Vagina (tissue), 2 donors: Measurements from ENCODE around the gene GP1BA. TPM values are rescaled to one million over a fixed set of nuclear protein-coding genes. Genes with fewer than 3 reads are reported as not detected.

Experiments
- DNase-seq, 2 donors: peaks; one replicate each; pipeline ENCODE4 v3.0.0-alpha.2; 2017; ENCODE audit errors: extremely low spot score in 2 of 2
- H3K27ac ChIP-seq: fragments of 200-600 bp; sonication (generic); one replicate; pipeline ENCODE4 v1.5.1; 2019
- H3K27me3 ChIP-seq: fragments of 200-600 bp; sonication (generic); one replicate; pipeline ENCODE4 v1.5.1; 2019
- H3K36me3 ChIP-seq, 2 donors: fragments of 200-600 bp; sonication (generic); one replicate each; pipeline ENCODE4 v1.5.1; 2017 to 2019
- H3K4me1 ChIP-seq: fragments of 200-600 bp; sonication (generic); one replicate; pipeline ENCODE4 v1.5.1; 2019
- H3K4me3 ChIP-seq, 2 donors: fragments of 200-600 bp; sonication (generic); 1 replicate in 1 of 2; 2 replicates in 1 of 2; pipeline ENCODE4 v1.5.1; 2016 to 2019
- H3K9me3 ChIP-seq: fragments of 200-600 bp; sonication (generic); one replicate; pipeline ENCODE4 v1.5.1; 2019
- POLR2A ChIP-seq, 2 donors: fragments of 450-650 bp; IDR thresholded peaks; one replicate each; pipeline ENCODE4 v1.6.1; 2017; ENCODE audit warnings: antibody characterized with exemption in 2 of 2, mild to moderate bottlenecking in 2 of 2, moderate library complexity in 2 of 2
- POLR2AphosphoS5 ChIP-seq, 2 donors: sonication (generic); formaldehyde crosslinking; IDR thresholded peaks; one replicate each; pipeline ENCODE4 v1.9.0; 2017; ENCODE audit warnings: antibody characterized with exemption in 2 of 2, mild to moderate bottlenecking in 2 of 2, low read depth in 1 of 2; ENCODE audit not compliant: insufficient read depth in 1 of 2
- intact Hi-C: fragments of 100-400 bp; cut with DNase I; formaldehyde crosslinking; loops from one replicate; pipeline ENCODE4 v1.15.1; 2023
- total RNA-seq: library from RNA; depleted of rRNA; stranded (reverse); fragments of >200 nt; gene quantifications from one replicate; pipeline ENCODE4 v1.2.3, GENCODE V29; 2016
- TF ChIP-seq, protein P1 (sequence below), 3 experiments: fragments of 450-650 bp in 2 of 3; fragments of 200-600 bp in 1 of 3; sonication (generic) in 1 of 3; IDR thresholded peaks; one replicate each; pipeline ENCODE4 v1.5.1; 2017 to 2019; ENCODE audit warnings: antibody characterized with exemption in 3 of 3, mild to moderate bottlenecking in 2 of 3, moderate library complexity in 2 of 3

The GP1BA gene
- total RNA-seq, 1 donor from 2014 or later: not detected

DNA sequence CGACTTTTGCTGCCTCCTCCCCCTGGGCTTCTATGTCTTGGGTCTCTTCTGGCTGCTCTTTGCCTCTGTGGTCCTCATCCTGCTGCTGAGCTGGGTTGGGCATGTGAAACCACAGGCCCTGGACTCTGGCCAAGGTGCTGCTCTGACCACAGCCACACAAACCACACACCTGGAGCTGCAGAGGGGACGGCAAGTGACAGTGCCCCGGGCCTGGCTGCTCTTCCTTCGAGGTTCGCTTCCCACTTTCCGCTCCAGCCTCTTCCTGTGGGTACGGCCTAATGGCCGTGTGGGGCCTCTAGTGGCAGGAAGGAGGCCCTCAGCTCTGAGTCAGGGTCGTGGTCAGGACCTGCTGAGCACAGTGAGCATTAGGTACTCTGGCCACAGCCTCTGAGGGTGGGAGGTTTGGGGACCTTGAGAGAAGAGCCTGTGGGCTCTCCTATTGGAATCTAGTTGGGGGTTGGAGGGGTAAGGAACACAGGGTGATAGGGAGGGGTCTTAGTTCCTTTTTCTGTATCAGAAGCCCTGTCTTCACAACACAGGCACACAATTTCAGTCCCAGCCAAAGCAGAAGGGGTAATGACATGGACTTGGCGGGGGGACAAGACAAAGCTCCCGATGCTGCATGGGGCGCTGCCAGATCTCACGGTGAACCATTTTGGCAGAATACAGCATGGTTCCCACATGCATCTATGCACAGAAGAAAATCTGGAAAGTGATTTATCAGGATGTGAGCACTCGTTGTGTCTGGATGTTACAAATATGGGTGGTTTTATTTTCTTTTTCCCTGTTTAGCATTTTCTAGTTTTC, 2.3 kb downstream of the GP1BA start:
- peaks cover 0 to 20% of the 10 kb centered on the region in 2 donors for H3K36me3 ChIP-seq
- no peaks in the 10 kb centered on the region for H3K27me3 ChIP-seq
- TF ChIP-seq, protein P1, sequence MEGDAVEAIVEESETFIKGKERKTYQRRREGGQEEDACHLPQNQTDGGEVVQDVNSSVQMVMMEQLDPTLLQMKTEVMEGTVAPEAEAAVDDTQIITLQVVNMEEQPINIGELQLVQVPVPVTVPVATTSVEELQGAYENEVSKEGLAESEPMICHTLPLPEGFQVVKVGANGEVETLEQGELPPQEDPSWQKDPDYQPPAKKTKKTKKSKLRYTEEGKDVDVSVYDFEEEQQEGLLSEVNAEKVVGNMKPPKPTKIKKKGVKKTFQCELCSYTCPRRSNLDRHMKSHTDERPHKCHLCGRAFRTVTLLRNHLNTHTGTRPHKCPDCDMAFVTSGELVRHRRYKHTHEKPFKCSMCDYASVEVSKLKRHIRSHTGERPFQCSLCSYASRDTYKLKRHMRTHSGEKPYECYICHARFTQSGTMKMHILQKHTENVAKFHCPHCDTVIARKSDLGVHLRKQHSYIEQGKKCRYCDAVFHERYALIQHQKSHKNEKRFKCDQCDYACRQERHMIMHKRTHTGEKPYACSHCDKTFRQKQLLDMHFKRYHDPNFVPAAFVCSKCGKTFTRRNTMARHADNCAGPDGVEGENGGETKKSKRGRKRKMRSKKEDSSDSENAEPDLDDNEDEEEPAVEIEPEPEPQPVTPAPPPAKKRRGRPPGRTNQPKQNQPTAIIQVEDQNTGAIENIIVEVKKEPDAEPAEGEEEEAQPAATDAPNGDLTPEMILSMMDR (IDR thresholded peaks at IDR 0.05): no peak
- peaks cover 27% of the 10 kb centered on the region for H3K4me1 ChIP-seq
- no peak overlapping the region for H3K27ac ChIP-seq
- no peak for DNase-seq
- intact Hi-C loops: no loop called here
- H3K4me3 ChIP-seq: no peak overlapping the region
- no peaks in the 10 kb centered on the region for H3K9me3 ChIP-seq

DNA sequence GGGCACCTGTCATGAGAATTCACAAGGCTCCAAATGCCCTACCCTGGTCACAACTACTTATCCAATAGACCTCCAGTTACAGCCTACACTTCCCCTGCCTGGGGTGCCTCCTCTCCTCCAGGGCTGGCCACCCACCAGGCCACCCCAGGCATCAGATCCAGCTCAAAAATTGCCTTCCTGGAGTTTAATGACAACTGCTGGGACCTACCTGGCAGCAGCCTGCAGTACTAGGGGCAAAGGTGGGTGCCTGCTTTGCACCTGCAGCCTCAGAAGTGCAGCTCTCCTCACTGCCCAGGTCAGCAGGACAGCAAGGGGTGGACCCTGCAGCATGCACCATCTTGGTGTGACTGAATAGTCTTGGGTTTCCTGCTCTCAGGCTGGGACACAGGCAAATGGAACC, 3.6 kb downstream of the GP1BA start:
- Histone ChIP-seq H3K4me1 (peaks cover 28% of the 10 kb centered on the region), H3K27me3 (no peaks in the 10 kb centered on the region), H3K4me3 (no peak overlapping the region), H3K36me3 (peaks cover 0 to 20% of the 10 kb centered on the region in 2 donors), H3K9me3 (no peaks in the 10 kb centered on the region), H3K27ac (no peak overlapping the region)
- intact Hi-C loops: no loop called here
- DNase-seq: no peak
- no peak for TF ChIP-seq POLR2A (IDR thresholded peaks at IDR 0.05)
- TF ChIP-seq, protein P1 (IDR thresholded peaks at IDR 0.05): no peak
- TF ChIP-seq POLR2AphosphoS5 (IDR thresholded peaks at IDR 0.05; ENCODE audit: insufficient read depth in 1 of 2, low read depth in 1 of 2): no peak

DNA sequence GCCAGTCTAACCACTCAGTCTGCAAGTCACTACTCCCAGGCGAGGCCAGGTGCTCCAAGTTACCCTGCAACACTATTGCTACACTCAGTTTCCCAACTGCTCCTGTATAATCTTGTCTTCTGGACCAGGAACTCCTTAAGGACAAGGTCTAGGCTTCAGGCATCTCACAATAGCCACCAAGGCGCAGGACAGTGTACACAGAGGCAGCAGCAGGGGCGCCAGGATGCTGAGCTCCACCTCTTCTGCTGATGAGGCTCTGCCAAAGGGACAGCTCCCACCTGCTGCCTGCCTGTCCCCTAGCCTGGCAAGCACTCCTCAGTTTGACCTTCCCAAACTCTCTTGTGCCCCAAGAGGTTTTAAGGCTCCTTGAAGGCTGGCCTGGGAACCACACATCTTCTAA, 4.4 kb downstream of the GP1BA start:
- no peak for DNase-seq
- peaks cover 0 to 20% of the 10 kb centered on the region in 2 donors for H3K36me3 ChIP-seq
- intact Hi-C loops: no loop called here
- no peak overlapping the region for H3K27ac ChIP-seq
- no peaks in the 10 kb centered on the region for H3K27me3 ChIP-seq
- H3K4me1 ChIP-seq: peaks cover 36% of the 10 kb centered on the region
- no peaks in the 10 kb centered on the region for H3K9me3 ChIP-seq
- no peak overlapping the region for H3K4me3 ChIP-seq
- TF ChIP-seq, protein P1 (IDR thresholded peaks at IDR 0.05): no peak
- TF ChIP-seq POLR2AphosphoS5 (IDR thresholded peaks at IDR 0.05; ENCODE audit: insufficient read depth in 1 of 2, low read depth in 1 of 2) (no peak), POLR2A (IDR thresholded peaks at IDR 0.05) (no peak)

DNA sequence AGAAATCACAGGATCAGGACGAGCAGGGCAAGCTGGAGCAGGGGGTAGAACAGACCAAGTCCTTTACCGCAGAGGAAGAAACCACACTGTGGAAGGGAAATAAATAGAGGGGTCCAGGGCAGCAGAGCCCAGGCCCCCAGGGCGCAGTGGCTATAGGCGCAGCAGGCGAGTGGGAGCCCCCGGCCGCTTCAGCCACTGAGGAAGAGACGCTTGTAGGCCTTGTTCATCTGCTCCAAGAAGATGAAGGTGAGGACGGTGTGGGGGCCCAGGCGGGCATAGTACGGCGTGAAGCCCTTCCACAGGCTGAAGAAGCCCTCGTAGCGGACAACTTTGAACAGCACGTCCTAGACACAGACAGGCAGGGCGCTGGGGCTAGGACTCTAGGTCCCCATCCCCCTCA, 5.5 kb downstream of the GP1BA start:
- no peak overlapping the region for H3K27ac ChIP-seq
- TF ChIP-seq, protein P1 (IDR thresholded peaks at IDR 0.05): no peak
- H3K4me1 ChIP-seq: peaks cover 45% of the 10 kb centered on the region
- no peaks in the 10 kb centered on the region for H3K9me3 ChIP-seq
- no peak for DNase-seq
- H3K36me3 ChIP-seq: peaks cover 0 to 25% of the 10 kb centered on the region in 2 donors
- no peak overlapping the region for H3K4me3 ChIP-seq
- intact Hi-C loops: no loop called here
- no peaks in the 10 kb centered on the region for H3K27me3 ChIP-seq

DNA sequence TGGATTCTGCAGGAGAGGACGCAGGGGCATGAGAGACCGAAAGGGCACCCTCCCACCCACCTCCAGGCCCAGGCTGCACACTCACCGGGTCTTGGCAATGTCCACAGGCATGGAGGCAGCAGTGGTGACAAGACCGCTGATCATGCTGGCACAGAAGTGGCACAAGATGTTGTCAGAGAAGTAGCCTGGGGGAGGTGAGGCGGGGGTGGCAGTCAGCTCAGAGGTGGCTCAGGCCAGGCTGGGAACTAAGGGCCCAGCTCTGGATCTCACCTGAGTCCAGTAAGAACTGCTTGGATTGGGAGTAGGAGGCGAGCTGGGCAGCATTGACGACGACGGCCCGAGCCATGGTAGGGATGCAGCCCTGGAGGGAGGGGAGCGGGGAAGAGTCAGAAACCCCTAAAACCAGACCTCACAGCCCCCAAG, 6.0 kb downstream of the GP1BA start:
- TF ChIP-seq, protein P1 (IDR thresholded peaks at IDR 0.05): no peak
- TF ChIP-seq POLR2A (IDR thresholded peaks at IDR 0.05): no peak
- TF ChIP-seq POLR2AphosphoS5 (IDR thresholded peaks at IDR 0.05; ENCODE audit: insufficient read depth in 1 of 2, low read depth in 1 of 2): no peak
- intact Hi-C loops: no loop called here
- peaks cover 0 to 30% of the 10 kb centered on the region in 2 donors for H3K36me3 ChIP-seq
- no peak overlapping the region for H3K27ac ChIP-seq
- no peaks in the 10 kb centered on the region for H3K9me3 ChIP-seq
- no peak for DNase-seq
- H3K4me1 ChIP-seq: peaks cover 45% of the 10 kb centered on the region
- H3K27me3 ChIP-seq: no peaks in the 10 kb centered on the region
- no peak overlapping the region for H3K4me3 ChIP-seq
